DMS53 treated with DMSO at 0.1 percent for 48 hours (cell line): ENCODE data around the gene AFP.
A peak's percentile ranks its signal among the peaks of the same experiment; 100 is the strongest.

Experiments
- DNase-seq: peaks from one replicate; lab custom pipeline; 2025; ENCODE audit not compliant: unreplicated experiment; lab: John Stamatoyannopoulos, UW

AFP gene

DNA sequence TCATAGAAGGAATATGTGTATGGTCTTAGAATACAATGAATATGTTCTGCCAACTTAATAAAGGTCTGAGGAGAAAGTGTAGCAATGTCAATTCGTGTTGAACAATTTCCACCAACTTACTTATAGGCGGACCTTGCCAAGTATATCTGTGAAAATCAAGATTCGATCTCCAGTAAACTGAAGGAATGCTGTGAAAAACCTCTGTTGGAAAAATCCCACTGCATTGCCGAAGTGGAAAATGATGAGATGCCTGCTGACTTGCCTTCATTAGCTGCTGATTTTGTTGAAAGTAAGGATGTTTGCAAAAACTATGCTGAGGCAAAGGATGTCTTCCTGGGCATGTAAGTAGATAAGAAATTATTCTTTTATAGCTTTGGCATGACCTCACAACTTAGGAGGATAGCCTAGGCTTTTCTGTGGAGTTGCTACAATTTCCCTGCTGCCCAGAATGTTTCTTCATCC lies 22.7 kb upstream of the AFP start:
- DNase-seq = no peak

- DNase-seq = no peak
Measured at GRCh38 chr4:73414936-73415271, 21.1 kb upstream of the AFP start.

GRCh38 chr4:73415807-73416238 lies 20.2 kb upstream of the AFP start:
- DNase-seq = no peak

DNA sequence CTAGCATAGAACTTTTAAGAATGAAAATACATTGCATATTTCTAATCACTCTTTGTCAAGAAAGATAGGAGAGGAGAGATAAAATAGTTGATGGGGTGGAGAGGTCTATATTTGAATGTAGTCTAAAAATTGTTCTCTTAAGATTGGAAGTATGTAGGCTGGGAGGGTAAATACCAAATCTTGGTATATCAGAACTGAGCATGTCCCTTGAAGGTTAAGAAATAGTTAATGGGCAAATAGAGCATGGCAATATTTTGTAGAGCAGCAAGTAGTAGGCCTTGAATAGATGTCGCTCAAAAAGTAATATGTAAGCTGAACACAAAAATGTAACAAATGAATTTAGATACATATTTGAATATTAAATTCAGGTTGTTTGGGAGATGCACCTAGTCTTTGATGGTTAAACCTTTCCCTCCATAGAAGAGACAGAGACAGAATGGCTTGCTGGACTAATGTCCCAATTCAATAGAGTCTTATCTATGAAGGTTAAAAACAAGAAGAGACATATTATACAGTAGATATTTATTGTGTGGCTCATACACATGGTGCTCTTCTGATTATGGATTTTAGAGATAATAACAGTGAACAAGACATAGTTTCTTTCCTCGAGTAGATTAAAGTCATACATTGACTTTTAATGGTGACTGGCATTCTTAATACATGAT lies 19.5 kb upstream of the AFP start:
- DNase-seq = no peak

DNA sequence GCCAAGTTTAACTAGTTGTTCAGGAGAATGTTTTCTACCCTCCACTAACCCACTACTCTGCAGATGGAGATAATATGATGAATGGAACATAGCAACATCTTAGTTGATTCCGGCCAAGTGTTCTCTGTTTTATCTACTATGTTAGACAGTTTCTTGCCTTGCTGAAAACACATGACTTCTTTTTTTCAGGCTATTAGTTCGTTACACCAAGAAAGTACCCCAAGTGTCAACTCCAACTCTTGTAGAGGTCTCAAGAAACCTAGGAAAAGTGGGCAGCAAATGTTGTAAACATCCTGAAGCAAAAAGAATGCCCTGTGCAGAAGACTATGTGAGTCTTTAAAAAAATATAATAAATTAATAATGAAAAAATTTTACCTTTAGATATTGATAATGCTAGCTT lies 18.7 kb upstream of the AFP start:
- no peak for DNase-seq

DNA sequence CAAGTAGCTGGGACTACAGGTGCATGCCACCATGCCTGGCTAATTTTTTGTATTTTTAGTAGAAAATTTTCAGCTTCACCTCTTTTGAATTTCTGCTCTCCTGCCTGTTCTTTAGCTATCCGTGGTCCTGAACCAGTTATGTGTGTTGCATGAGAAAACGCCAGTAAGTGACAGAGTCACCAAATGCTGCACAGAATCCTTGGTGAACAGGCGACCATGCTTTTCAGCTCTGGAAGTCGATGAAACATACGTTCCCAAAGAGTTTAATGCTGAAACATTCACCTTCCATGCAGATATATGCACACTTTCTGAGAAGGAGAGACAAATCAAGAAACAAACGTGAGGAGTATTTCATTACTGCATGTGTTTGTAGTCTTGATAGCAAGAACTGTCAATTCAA lies 18.0 kb upstream of the AFP start:
- DNase-seq = no peak

DNA sequence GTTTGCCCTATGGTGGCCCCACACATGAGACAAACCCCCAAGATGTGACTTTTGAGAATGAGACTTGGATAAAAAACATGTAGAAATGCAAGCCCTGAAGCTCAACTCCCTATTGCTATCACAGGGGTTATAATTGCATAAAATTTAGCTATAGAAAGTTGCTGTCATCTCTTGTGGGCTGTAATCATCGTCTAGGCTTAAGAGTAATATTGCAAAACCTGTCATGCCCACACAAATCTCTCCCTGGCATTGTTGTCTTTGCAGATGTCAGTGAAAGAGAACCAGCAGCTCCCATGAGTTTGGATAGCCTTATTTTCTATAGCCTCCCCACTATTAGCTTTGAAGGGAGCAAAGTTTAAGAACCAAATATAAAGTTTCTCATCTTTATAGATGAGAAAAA lies 17.3 kb upstream of the AFP start:
- no peak for DNase-seq

- DNase-seq = no peak
Measured at GRCh38 chr4:73419106-73420038, 16.6 kb upstream of the AFP start.

GRCh38 chr4:73420615-73421014 lies 15.4 kb upstream of the AFP start:
- no peak for DNase-seq

GRCh38 chr4:73421708-73422457 lies 14.1 kb upstream of the AFP start:
- DNase-seq = peak; percentile 13

DNA sequence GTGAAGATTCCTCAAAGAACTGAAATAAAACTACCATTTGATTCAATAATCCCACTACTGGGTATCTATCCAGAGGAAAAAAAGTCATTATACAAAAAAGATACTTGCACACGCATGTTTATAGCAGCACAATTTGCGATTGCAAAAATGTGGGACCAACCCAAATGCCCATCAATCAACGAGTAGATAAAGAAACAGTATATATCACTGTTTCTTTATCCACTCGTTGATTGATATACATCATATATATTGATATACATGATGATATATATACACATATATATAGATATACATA lies 13.6 kb upstream of the AFP start:
- no peak for DNase-seq

DNA sequence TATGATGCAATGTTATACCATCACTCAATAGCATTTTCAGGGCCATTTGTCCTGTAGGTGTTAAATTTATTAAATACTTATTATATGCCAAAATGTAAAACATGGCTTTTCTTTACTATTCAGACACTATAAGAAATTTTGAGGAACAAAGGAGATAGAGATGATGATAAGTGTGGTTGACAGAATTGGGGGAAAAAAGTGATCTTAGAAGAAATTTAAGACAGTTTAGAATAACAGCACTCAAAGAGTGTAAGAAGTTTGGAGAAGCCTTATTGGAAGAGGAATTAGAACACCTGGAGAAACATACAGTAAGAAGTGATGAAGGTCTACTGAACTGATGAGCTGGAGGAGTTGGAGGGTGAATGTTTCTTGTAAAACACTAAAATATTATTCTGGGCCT lies 12.8 kb upstream of the AFP start:
- DNase-seq = no peak

DNA sequence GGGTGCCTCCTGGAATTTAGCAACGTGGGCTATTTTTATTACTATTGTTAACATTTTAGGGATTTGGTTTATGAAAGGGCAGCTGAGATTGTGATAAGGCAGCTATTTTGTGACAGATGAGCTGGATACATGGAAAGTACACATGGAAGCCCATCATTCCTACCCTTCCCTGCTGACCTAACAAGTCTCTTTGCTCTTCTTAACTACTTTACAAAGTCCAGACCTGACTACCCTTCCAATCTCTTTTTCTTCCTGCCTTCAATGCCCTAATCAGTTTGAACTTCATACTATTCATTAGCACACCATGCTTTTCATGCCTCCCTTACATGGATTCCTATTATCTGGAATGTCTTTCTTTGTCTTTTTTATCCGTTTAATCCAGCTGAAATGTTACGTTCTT lies 9.4 kb upstream of the AFP start:
- no peak for DNase-seq

- DNase-seq = no peak
Measured at GRCh38 chr4:73429118-73429517, 6.9 kb upstream of the AFP start.

DNA sequence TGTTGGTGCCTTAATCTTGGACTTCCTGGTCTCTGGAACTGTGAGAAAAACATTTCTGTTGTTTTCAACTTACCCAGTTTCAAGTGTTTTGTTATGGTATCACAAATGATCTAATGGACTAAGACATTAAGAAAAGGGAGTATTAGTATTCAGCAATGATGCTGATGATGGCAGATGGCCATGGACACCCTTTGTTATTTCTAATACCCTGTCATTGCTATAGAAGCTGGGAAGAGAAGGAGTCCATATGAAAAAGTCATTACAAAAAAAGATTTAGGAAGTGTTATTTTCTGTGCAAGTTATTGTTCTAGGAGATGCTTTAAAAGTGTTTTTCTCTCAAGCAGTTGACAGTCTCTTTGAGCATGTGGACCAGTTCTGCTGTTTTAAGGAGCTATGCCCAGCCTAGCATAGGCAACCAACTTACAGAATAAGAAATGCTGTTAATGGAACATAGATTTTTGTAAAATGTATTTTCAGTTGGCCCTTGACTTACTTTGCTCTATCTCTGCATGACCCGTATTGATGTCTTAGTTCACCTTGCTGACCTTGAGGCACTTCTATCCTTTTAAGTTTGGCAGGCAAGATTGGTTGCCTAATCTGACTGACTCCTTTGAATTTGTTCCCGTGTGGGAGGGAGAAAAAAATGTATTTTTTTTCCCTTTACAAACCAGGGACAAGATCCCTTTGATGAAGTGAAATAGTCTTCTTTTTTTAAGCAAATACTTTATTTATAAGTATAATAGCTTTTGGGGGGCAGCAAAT lies 6.0 kb upstream of the AFP start:
- no peak for DNase-seq

DNA sequence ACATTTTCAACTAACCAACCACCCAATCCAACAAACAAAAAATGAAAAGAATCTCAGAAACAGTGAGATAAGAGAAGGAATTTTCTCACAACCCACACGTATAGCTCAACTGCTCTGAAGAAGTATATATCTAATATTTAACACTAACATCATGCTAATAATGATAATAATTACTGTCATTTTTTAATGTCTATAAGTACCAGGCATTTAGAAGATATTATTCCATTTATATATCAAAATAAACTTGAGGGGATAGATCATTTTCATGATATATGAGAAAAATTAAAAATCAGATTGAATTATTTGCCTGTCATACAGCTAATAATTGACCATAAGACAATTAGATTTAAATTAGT lies 4.2 kb upstream of the AFP start:
- DNase-seq = no peak

DNA sequence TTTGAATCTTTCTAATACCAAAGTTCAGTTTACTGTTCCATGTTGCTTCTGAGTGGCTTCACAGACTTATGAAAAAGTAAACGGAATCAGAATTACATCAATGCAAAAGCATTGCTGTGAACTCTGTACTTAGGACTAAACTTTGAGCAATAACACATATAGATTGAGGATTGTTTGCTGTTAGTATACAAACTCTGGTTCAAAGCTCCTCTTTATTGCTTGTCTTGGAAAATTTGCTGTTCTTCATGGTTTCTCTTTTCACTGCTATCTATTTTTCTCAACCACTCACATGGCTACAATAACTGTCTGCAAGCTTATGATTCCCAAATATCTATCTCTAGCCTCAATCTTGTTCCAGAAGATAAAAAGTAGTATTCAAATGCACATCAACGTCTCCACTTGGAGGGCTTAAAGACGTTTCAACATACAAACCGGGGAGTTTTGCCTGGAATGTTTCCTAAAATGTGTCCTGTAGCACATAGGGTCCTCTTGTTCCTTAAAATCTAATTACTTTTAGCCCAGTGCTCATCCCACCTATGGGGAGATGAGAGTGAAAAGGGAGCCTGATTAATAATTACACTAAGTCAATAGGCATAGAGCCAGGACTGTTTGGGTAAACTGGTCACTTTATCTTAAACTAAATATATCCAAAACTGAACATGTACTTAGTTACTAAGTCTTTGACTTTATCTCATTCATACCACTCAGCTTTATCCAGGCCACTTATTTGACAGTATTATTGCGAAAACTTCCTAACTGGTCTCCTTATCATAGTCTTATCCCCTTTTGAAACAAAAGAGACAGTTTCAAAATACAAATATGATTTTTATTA lies 3.6 kb upstream of the AFP start:
- DNase-seq = no peak

- no peak for DNase-seq
Measured at GRCh38 chr4:73433140-73433539, 2.9 kb upstream of the AFP start.

DNA sequence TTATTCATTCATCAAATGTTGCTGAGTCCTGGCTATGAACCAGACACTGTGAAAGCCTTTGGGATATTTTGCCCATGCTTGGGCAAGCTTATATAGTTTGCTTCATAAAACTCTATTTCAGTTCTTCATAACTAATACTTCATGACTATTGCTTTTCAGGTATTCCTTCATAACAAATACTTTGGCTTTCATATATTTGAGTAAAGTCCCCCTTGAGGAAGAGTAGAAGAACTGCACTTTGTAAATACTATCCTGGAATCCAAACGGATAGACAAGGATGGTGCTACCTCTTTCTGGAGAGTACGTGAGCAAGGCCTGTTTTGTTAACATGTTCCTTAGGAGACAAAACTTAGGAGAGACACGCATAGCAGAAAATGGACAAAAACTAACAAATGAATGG lies 1.7 kb upstream of the AFP start:
- peak; percentile 12 for DNase-seq
